ENCODE measurements around the gene SNAPC1.
"Not testable (repeated sequence)": the region's sequence is repeated elsewhere in the genome, so short reads cannot be mapped to it uniquely, and the experiment has no call there.

Gene SNAPC1

DNA sequence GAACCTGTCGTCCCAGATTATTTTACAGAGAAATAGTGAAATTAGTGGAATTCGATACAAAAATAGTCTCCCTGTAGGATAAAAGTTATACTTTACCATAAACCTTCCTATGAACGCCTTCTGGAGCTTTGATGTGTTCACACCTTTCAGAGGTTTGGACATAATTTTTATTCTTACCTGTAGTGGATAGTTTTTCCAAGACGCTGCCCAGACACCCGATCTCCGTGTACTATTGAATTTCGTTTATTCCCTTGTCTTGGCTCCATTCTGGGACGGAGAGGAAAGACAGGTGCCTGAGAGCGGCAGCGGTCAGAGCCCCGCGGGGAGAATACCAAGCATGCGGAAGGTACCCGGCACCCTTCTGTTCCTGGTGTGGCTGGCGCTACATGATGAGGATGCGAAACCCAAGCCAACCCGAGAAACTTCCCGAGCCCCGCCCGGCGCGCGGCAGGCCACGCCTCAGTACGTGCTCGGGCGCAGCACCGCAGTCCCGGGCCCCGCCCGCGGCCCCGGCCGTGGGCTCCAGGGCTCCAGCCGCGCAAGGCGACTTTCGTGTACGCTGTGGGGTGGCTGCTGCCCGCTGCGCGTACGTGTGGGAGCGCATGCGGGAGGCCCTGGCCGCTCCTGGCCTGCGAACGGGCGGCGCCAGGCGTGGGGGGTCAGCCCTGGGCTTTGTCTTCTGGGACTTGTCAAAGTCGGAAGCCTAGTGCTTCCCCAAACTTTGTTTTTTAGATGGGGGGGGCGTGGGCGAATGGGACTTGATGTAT lies 11.3 kb upstream of the SNAPC1 start:
- DNase-seq: peak; percentile 88

DNA sequence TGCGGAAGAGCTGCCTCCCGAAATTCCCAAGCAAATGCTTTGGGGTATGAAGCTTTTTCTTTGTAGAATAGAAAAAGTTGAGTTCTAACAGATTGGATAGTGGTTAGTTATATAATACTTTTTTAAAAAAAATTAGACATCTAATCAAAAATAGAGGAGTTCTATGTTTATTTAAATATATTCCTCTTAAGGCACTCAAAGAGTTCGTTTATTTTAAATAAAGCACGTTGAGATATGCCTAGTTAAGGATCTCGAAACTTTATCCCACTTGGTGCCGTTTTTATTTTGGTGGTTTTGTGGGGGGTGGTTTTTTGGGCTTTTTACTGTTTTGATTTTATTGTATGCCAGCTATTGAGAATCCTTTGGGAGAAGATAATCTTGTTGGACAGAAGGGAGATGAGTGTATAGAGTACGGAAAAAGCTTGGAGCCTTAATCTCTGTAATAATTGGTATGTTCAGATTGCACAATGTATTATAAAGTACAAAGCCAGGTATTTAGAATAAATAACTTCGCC lies 10.7 kb upstream of the SNAPC1 start:
- DNase-seq: no peak

DNA sequence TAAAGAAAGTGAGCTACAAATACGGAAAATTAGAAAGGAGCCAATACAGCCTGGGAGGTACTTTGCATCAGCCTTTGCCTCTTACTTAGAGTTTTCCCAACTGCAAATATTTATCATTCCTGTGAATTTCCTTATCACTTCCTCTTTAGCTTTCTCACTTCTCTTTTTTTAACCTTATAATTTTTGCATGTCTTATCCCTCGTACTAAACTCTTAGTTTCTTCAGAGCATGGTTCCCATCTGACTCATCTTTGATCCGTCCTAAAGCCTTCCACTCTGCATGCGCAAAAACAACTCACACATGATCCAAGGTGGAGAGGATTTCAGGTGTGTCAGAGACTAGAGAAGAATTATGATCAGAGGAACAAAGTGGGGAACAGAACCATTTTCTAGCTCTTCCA lies 9.6 kb upstream of the SNAPC1 start:
- no peak for DNase-seq

DNA sequence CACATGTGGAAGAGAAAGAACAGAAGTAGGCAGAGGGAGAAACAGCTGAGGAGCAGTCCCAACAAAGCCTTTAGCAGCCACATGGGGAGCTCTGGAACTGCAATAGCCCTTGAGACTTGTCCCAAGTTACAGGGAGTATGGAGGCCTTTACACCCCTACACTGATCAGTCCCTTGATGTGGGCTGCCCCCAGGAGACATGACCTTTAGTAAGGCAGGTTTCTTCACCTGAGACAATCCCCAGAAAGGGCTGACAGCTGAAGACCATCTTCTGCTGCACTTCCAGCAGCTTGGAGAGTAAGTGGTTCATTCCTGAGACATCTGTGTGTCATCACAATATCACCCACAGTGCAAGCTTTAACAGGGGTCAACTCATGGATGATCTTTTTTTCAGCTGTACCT lies 8.6 kb upstream of the SNAPC1 start:
- no peak for DNase-seq

DNA sequence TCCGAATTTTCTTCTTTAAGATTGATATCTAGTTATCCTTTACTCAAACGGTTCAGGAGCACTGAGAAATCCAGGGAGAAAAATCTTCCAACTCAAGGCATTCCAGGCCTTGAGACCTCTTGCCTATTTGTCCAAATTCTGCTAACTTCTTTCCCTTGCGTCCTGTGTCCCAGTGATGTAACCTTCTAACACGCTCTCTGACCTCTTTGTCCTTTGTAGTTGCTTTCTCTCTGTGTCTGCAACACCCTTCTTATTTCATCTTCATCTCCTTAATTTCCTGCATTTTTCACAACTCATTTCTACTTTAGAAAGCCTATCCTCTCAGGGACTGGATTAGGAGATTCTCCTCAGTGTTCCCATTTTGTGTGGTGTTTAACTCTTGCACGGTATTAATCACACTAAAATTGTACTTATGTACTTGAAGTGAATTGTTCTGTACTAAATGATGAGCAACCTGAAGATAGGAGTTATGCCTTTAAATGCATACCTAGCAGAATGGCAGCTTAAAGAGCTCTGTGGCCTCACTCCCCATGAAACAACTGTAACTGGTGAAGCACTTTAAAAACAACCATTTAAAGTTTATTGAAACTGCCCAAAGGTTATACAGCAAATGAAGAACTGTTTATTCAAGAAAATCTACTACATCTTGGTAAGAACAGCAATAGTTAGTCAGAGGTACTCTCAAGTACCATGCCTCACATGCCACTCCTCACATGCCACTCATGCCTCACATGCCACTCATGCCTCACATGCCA lies 7.4 kb upstream of the SNAPC1 start:
- no peak for DNase-seq

DNA sequence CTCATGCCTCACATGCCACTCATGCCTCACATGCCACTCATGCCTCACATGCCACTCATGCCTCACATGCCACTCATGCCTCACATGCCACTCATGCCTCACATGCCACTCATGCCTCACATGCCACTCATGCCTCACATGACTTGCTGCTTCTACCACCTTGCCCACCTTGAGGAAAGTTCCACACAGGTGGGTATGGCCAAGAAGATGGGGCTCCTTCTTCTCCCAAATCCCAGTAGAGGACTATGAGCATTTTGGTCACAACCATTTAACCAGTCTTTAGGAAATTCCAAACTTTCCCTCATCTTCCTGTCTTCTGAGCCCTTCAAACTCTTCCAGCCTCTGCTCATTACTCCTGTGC lies 6.9 kb upstream of the SNAPC1 start:
- not testable (repeated sequence) for DNase-seq

DNA sequence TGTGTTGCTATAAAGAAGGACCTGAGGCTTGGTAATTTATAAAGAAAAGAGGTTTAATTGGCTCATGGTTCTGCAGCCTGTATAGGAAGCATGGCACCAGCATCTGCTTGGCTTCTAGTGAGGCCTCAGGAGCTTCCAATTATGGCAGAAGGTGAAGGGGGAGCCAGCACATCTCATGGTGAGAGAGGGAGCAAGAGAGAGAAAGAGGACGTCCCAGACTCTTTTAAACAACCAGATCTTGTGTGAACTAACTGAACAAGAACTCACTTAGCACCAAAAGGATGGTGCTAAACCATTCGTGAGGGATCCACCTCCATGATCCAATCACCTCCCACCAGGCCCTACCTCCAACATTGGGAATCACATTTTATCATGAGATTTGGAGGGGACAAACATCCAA lies 6.1 kb upstream of the SNAPC1 start:
- no peak for DNase-seq

DNA sequence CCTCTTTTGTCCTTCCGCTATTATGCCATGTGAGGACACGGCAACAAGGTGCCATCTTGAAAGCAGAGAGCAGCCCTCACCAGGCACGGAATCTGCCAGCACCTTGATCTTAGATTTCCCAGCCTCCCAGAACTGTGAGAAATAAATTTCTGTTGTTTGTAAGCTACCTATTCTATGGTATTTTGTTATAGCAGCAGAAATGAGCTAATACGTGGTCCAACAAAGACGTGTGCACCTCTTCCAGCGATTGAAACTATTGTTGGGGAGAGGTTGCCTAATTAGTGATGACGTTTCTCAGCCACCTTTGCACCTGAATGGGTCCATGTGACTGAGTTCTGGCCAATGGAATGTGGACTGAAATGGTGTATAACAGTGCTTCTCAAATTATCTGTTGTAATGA lies 2.3 kb upstream of the SNAPC1 start:
- no peak for DNase-seq

DNA sequence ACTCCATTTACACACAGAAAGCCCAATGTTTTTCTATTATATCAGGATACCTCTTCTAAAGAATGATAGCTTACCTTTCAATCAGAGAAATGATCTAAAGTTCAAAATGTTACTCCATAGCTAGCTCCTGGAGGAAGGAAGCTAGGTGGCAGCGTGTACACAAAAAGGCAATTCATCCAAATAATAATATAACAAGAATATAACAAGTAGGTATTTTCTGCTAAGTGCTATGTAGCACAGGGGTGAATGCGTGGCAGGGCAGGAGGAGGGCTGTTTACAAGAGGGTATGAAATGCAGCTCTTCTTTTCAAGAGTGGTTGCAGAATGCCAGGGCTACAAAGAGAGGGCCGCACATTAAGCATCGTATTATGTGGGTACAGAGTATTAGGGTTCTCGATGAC lies 663 bp upstream of the SNAPC1 start:
- no peak for DNase-seq

DNA sequence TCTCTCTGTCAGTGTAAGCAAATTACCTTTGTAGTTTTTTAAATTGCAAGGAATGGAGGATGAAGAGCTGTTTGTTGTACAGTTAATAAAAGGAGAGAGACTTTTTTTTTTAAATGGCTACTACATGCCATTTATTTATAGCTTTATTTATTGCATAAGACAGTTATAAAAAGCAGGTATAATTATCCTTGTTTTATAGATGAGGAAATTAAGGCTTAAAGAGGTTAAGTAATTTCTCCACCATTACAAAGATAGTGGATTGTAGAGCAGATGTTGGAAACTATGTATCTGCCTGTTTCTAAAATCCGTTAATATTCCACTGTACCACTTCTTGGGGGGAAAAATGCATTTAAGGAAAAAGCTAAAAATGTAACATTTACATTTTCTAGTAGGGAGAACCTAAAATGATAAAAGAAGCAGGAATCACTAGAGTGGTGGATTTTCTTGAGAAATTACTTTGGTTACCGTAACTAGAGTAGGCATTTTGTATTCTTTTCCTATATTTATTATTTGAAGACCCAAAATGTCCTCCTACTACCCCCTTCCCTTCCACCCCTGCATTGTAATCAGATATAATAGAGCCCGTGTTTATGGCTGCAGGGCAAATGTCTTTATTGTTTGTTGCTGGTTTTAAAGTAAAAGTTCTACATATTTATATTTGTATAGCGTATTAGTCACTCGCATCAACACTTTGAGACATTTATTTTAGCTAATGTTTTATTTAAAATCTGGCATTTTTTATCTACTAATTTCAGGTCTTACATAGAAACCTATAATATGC lies 2.3 kb downstream of the SNAPC1 start:
- DNase-seq: no peak

DNA sequence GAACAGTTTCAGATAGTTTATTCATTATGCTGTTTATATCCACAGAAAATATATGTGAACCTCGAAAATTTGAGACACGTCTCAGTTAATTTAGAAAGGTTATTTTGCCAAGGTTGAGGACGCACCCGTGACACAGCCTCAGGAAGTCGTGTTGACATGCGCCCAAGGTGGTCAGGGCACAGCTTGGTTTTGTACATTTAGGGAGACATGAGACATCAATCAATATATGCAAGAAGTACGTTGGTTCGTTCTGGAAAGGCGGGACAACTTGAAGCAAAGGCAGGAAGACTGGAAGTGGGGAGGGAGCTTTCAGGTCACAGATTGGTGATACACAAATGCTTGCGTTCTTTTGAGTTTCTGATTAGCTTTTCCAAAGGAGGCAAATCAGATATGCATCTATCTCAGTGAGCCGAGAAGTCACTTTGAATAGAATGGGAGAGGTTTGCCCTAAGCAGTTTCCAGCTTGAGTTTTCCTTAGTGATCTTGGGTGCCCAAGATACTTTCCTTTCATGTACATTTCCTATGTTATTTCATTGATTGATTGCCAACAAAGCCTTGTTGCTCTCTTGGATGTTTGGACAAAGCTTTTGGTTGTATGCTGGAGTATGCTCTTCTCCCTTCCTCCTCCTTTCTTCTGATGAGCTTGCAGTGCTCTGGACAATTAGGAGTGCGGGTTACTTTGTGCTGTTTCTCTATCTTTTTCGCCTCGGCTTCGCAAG lies 3.2 kb downstream of the SNAPC1 start:
- no peak for DNase-seq

DNA sequence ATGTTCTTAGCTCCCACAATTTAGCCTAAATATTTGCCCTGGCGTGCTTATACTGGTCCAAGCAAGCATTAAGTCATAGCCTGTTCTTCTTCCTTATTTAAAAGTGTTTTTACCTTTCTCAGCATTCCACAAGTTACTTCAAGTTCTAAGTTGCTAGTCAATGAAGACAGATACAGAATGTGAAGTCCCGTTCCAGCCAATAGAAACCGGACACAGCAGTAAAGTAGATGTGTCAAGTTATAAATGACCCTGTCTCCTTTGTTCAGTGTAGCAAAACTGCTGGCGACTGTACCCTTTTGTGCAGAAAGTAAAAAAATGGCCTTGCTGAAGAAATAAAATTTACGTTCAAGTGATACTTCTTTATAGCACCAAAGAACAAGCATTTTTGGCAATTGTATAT lies 3.9 kb downstream of the SNAPC1 start:
- no peak for DNase-seq

DNA sequence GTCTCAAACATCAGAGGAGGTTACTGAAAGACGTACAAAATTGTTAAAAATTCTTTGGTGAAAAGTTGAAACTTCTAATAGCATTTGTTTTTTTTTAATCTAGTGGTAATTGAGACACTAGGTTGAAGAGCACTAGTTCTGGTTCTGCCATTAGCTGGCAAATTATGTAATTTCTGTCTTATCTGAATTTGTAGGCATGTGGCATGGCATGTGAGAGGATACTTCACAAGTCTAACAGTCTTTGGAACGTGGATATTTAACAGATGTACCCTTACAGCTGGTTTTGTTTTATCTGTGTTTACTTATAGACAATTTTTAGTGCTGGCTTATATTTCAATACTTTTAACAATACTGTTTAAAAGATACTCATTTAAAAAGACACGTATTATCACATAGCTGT lies 6.0 kb downstream of the SNAPC1 start:
- DNase-seq: no peak

DNA sequence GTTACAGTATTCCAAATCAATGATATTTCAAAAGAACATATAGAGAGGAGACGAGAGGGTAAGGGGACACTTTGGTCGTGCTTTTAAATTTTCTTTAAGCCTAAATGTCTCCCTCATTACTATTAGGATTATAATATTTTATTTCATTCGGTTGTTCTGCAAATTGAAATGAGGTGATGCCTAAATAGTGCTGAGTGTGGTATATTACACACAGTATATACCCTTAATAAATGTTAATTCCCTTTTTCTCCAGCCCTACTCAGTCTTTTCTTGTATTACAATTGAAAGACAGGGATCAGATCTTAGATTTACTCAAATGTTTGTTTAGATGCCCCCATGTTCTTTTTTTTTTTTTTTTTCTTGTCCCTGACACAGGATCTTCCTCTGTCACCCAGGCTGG lies 7.7 kb downstream of the SNAPC1 start:
- DNase-seq: no peak

DNA sequence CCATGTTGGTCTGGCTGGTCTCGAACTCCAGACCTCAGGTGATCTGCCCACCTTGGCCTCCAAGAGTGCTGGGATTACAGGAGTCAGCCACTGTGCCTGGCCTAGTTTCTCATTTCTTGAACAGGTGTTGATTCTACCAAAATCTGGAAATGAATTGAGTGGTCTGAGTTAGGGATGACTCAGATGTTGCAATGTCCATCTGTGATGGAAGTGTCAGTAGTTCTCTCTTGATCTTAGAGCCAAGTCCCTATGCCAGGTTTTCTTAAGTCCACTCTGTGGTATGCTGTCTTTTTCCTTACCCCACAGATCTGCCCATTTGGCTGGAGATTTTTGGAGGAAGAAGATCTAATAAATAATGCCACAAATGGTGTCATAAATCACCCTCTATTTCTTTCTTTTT lies 12.6 kb downstream of the SNAPC1 start:
- no peak for DNase-seq

DNA sequence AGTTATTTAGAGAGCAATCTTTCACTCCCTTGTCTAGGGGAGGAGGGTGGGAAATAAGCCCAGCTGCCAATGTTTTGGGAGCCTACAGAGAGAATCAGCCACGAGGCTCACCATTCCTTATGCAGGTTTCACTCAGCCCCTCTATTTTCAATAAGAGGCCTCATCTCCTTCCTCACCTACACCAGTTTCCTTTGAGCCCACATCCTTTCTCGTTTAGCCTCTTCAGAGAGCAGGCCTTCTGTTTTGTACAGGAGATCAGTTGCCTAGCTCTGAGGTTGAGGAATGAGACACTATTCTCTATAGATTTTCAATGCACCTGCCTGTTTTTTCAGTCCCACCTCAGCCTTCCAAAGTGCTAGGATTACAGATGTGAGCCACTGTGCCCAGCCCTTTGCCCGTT lies 17.9 kb downstream of the SNAPC1 start:
- DNase-seq: no peak

DNA sequence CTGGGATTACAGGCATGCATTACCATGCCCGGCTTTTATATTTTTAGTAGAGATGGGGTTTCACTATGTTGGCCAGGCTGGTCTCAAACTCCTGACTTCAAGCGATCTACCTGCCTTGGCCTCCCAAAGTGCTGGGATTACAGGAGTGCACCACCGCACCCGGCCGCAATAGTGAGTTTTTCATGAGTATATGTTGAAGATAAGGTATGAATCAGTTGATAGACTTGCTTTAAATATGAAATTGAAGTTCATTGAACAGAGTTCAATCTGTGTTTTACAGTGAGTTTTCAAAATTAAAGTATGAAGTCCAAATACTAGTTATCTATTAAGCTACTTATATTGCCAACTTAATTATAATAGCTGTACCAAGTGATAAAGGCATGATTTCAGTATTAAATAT lies 35.1 kb downstream of the SNAPC1 start:
- no peak for DNase-seq

DNA sequence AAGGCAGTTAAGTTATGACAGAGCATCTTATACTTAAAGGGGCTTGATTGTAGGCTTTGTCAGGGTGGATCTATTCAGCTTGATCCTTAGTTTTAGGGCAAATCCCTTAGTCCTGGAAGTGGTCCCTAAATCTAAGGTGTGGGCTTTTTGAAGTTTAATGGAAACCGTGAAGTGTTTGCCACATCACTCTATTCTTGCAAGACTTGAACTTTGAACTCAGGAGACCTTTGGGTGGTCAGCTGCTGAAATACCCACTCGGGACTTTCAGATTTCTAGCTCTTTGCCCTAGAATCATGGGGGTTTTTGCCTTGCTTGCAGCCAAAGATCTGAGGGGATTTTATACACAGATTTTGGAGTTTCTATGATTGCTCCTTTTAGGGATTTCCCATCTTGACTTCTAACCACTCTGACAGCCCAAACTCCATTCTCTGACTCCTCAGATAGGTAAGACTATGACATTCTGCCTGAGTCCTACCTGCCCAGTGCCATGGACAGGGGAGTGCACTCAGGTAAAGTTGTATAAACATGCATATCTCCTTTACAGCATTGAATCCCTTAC lies 39.9 kb downstream of the SNAPC1 start:
- no peak for DNase-seq

DNA sequence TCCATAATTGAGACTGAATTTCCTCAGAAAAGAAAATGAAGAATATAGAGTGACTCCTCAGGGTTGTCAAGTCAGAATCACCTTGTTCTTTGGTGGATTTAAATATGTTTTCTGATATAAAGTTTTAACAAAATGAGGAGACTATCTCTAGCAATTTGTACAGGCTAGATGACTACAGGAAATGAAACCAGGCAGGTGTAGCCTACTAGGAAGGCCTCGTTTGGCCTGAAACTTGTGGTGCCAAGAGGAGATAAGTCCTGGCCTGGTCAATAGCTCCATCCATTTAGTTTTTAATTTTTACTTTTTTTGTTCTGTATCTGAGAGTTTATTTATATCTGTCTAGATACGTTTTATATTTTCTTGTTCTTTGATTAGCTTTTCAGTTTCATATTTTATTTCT lies 41.5 kb downstream of the SNAPC1 start:
- no peak for DNase-seq

DNA sequence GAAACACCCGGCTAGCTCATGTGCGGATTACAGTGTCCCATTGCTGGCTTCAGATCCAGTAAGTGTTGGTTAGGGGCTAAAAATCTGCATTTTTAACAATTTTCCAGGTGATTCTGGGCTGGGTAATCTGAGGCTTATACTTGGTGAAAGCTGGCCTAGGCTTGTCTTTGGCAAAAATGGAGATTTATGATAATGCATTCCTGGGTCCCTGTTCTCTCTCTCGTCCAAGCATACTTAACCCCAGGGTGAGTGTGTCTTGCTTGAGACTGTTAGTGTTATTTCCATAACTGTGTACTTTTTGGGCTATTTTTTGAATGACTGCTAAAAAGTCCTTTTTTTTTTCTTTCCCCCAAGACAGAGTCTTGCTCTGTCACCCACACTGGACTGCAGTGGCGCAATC lies 43.2 kb downstream of the SNAPC1 start:
- no peak for DNase-seq

DNA sequence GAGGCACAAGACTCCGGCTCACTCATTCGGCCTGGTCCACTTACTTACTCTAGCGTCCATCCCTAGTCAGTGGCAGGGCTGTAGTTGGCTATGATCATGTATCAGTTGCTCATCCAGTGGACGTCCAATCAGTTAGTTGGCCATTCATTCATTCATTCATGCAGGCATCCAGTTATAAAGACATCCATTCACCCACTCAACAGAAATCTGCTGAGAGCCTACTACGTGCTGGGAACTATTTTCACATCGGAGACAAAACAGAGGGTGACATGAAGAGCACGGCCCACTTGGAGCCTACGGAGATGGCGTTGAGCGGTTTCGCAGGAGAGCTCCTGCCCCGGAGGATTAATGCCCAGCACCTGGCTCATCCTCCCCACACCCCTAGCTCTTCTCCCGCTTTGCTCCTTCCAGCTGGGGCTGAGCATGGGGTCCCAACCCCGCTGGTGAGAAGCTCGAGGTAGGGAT lies 49.7 kb downstream of the SNAPC1 start:
- DNase-seq: no peak

DNA sequence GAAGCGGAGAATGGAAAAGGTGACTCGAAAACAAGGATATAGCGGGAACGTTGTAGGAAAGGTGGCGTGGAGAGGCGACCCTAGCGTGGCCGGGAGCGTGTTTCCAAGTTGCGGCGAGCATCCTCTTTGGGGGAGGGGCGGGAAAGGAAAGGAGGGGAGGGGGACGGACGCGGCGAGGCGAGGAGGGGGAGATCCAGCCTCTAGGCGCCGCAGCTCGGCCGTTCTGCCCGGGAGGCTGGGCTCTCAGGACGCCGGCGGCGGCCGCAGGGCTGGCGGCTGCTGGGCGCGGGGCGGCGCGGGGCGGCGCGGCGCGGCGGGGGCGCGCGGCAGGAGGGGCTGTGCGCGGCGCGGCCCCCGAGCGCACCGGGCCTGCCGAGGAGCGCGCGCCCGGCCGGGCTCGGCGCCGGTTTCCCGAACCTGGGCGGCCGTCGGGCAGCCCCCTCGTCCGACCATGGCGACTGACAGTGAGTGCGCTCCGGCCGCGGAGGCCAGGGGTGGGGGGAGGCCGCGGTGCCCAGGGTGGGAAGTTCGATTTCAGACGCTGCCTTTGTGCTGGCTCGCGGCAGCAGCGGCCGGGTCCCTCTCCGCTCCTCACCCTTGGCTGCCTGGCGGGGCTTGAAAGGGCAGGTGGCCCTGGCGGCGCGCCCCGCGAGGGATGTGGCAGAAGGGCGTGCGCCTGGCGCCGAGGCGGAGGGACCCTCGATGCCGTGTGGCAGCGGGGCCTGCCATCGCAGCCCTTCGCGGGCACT lies 50.3 kb downstream of the SNAPC1 start, which contains the start of gene SYT16:
Gene SYT16 (plus strand): TSS at position 357 of the 749 bp plus-strand sequence.
- no peak for DNase-seq
